Esophagus squamous epithelium (tissue), 5 donors: Measurements from ENCODE around the gene GRIK1. TPM values are rescaled to one million over a fixed set of nuclear protein-coding genes. Genes with fewer than 3 reads are reported as not detected.

Experiments
- DNase-seq: peaks from one replicate; lab custom pipeline; 2025; lab: John Stamatoyannopoulos, UW
- H3K27ac ChIP-seq, 4 donors: fragments of 200-600 bp; sonication (generic); one replicate each; pipeline ENCODE4 v1.5.1; 2016 to 2019; ENCODE audit warnings: mild to moderate bottlenecking in 1 of 4
- H3K27me3 ChIP-seq, 4 donors: fragments of 200-600 bp; sonication (generic); 1 replicate in 3 of 4; 2 replicates in 1 of 4; pipeline versions ENCODE4 v1.5.1 to v1.6.0; 2017 to 2021; ENCODE audit warnings: antibody characterized with exemption in 1 of 4
- H3K36me3 ChIP-seq, 3 donors: fragments of 200-600 bp; sonication (generic); one replicate each; pipeline ENCODE4 v1.5.1; 2016 to 2019
- H3K4me1 ChIP-seq, 3 donors: fragments of 200-600 bp; sonication (generic); one replicate each; pipeline ENCODE4 v1.5.1; 2017 to 2019
- H3K4me3 ChIP-seq, 4 donors: fragments of 200-600 bp; sonication (generic); 1 replicate in 3 of 4; 2 replicates in 1 of 4; pipeline ENCODE4 v1.5.1; 2016 to 2019; ENCODE audit warnings: mild to moderate bottlenecking in 2 of 4, moderate library complexity in 1 of 4
- H3K9me3 ChIP-seq, 3 donors: fragments of 200-600 bp; sonication (generic); one replicate each; pipeline ENCODE4 v1.5.1; 2016 to 2019
- CTCF ChIP-seq, 6 experiments: fragments of 450-650 bp in 4 of 6; fragments of 200-600 bp in 2 of 6; sonication (generic) in 2 of 6; IDR thresholded peaks; one replicate each; pipeline ENCODE4 v1.5.1; 2016 to 2019; ENCODE audit warnings: antibody characterized with exemption in 6 of 6, mild to moderate bottlenecking in 4 of 6, moderate library complexity in 4 of 6
- POLR2A ChIP-seq, 4 donors: fragments of 450-650 bp; IDR thresholded peaks; one replicate each; pipeline ENCODE4 v1.6.1; 2017; ENCODE audit warnings: antibody characterized with exemption in 4 of 4, mild to moderate bottlenecking in 4 of 4, moderate library complexity in 3 of 4
- WGBS, 2 donors: methylation state at CpG; one replicate each; pipeline ENCODE4 v1.1.5; 2018; 5-methylcytosine and 5-hydroxymethylcytosine counted together
- intact Hi-C: fragments of 100-400 bp; cut with DNase I; formaldehyde crosslinking; loops from one replicate; pipeline ENCODE4 v1.15.0; 2022
- total RNA-seq, 4 donors: library from RNA; depleted of rRNA; stranded (reverse); fragments of >200 nt; gene quantifications; one replicate each; pipeline ENCODE4 v1.1.0, GENCODE V29; 2016
- donor health status: DM: yes; HTN: yes; CAD: no.

Gene GRIK1
- total RNA-seq, 4 donors from 2014 or later, result 0.19 TPM; not detected in 3

- Histone ChIP-seq H3K9me3 (no peaks in the 10 kb centered on the region), H3K4me1 (no peaks in the 10 kb centered on the region), H3K27me3 (no peaks in the 10 kb centered on the region), H3K27ac (no peak overlapping the region), H3K36me3 (no peaks in the 10 kb centered on the region), H3K4me3 (no peak overlapping the region)
- DNase-seq, result no peak
- 29 to 33% methylated on average over 1 of the region's 1 CpG for WGBS, 2 donors
- TF ChIP-seq POLR2A (IDR thresholded peaks at IDR 0.05), result no peak
- no peak for TF ChIP-seq CTCF (IDR thresholded peaks at IDR 0.05)
- intact Hi-C loops, result no loop called here
These were observed 54.3 kb downstream of the GRIK1 start for GRCh38 chr21:29885491-29885890.

GRCh38 chr21:29875873-29876272, 63.9 kb downstream of the GRIK1 start:
- no peaks in the 10 kb centered on the region for H3K9me3 ChIP-seq
- no peaks in the 10 kb centered on the region for H3K4me1 ChIP-seq
- intact Hi-C loops, result no loop called here
- H3K27ac ChIP-seq, result no peak overlapping the region
- H3K4me3 ChIP-seq, result no peak overlapping the region
- no peaks in the 10 kb centered on the region for H3K27me3 ChIP-seq
- 60 to 83% methylated on average over 1 of the region's 1 CpG for WGBS, 2 donors
- H3K36me3 ChIP-seq, result no peaks in the 10 kb centered on the region
- DNase-seq, result no peak
- no peak for TF ChIP-seq CTCF (IDR thresholded peaks at IDR 0.05)
- no peak for TF ChIP-seq POLR2A (IDR thresholded peaks at IDR 0.05)

GRCh38 chr21:29875036-29875716, 64.6 kb downstream of the GRIK1 start:
- no peaks in the 10 kb centered on the region for H3K36me3 ChIP-seq
- no peaks in the 10 kb centered on the region for H3K27me3 ChIP-seq
- intact Hi-C loops, result no loop called here
- 52 to 65% methylated on average over 3 of the region's 3 CpGs for WGBS, 2 donors
- no peaks in the 10 kb centered on the region for H3K9me3 ChIP-seq
- H3K27ac ChIP-seq, result no peak overlapping the region
- TF ChIP-seq POLR2A (IDR thresholded peaks at IDR 0.05) (no peak), CTCF (IDR thresholded peaks at IDR 0.05) (no peak)
- DNase-seq, result no peak
- H3K4me3 ChIP-seq, result no peak overlapping the region
- no peaks in the 10 kb centered on the region for H3K4me1 ChIP-seq

GRCh38 chr21:29873908-29874307, 65.9 kb downstream of the GRIK1 start:
- H3K4me1 ChIP-seq, result no peaks in the 10 kb centered on the region
- no peak for DNase-seq
- H3K27ac ChIP-seq, result no peak overlapping the region
- no peak overlapping the region for H3K4me3 ChIP-seq
- TF ChIP-seq POLR2A (IDR thresholded peaks at IDR 0.05) (no peak), CTCF (IDR thresholded peaks at IDR 0.05) (no peak)
- intact Hi-C loops, result no loop called here
- H3K36me3 ChIP-seq, result no peaks in the 10 kb centered on the region
- H3K27me3 ChIP-seq, result no peaks in the 10 kb centered on the region
- H3K9me3 ChIP-seq, result no peaks in the 10 kb centered on the region
- WGBS, 2 donors, result 92 to 96% methylated on average over 10 to 12 of the region's 12 CpGs

GRCh38 chr21:29870814-29871213, 69.0 kb downstream of the GRIK1 start:
- no peak overlapping the region for H3K4me3 ChIP-seq
- intact Hi-C loops, result no loop called here
- no peak overlapping the region for H3K27ac ChIP-seq
- WGBS, 2 donors, result 49 to 50% methylated on average over 6 of the region's 6 CpGs
- no peak for DNase-seq
- no peaks in the 10 kb centered on the region for H3K36me3 ChIP-seq
- H3K4me1 ChIP-seq, result no peaks in the 10 kb centered on the region
- H3K27me3 ChIP-seq, result peaks cover 0 to 4% (median 0%) of the 10 kb centered on the region in 4 donors
- TF ChIP-seq CTCF (IDR thresholded peaks at IDR 0.05) (no peak), POLR2A (IDR thresholded peaks at IDR 0.05) (no peak)
- H3K9me3 ChIP-seq, result no peaks in the 10 kb centered on the region
